ENCODE measurements around the gene MDGA2.

DNA sequence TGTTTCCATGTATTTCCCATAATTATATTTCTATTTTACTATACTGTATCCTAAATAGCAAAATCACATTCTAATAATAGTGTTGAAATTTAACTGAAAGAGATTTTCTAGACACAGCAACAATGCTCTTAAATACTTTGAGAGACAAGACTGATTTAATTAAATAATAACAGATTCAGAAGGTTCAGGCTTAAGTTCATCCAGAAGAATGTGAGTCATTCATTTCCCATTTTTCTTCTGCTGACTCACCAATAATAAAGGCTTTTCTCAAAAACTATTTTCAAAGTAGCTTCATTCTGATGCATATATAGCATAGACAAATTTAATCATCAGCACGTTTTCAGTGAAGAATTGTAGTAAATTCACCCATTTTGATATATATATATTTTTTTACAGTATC is 481.4 kb downstream of the MDGA2 start:
- no peak for TF ChIP-seq POLR2A (IDR thresholded peaks at IDR 0.05; ENCODE audit: borderline replicate concordance, extremely low read depth, insufficient read depth, insufficient read length)
- TF ChIP-seq, protein P1, sequence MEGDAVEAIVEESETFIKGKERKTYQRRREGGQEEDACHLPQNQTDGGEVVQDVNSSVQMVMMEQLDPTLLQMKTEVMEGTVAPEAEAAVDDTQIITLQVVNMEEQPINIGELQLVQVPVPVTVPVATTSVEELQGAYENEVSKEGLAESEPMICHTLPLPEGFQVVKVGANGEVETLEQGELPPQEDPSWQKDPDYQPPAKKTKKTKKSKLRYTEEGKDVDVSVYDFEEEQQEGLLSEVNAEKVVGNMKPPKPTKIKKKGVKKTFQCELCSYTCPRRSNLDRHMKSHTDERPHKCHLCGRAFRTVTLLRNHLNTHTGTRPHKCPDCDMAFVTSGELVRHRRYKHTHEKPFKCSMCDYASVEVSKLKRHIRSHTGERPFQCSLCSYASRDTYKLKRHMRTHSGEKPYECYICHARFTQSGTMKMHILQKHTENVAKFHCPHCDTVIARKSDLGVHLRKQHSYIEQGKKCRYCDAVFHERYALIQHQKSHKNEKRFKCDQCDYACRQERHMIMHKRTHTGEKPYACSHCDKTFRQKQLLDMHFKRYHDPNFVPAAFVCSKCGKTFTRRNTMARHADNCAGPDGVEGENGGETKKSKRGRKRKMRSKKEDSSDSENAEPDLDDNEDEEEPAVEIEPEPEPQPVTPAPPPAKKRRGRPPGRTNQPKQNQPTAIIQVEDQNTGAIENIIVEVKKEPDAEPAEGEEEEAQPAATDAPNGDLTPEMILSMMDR (IDR thresholded peaks at IDR 0.05 in 2 of 3, conservative IDR thresholded peaks at IDR 0.05 in 1 of 3; ENCODE audit: borderline replicate concordance in 1 of 3, insufficient read depth in 1 of 3, low read depth in 2 of 3, low read length in 2 of 3) = no peak
- no peak for TF ChIP-seq RAD21 (IDR thresholded peaks at IDR 0.05; ENCODE audit: low read depth)
- TF ChIP-seq SRF (IDR thresholded peaks at IDR 0.05; ENCODE audit: low read depth) = no peak
- no peak for TF ChIP-seq JUND (IDR thresholded peaks at IDR 0.05)
- TF ChIP-seq POLR2AphosphoS5 (IDR thresholded peaks at IDR 0.05; ENCODE audit: low read depth, low read length) = no peak
- TF ChIP-seq, protein P2, sequence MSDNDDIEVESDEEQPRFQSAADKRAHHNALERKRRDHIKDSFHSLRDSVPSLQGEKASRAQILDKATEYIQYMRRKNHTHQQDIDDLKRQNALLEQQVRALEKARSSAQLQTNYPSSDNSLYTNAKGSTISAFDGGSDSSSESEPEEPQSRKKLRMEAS (IDR thresholded peaks at IDR 0.05) = no peak
- TF ChIP-seq YY1 (IDR thresholded peaks at IDR 0.05; ENCODE audit: extremely low read depth, insufficient replicate concordance, low read depth, low read length) = no peak
- TF ChIP-seq EZH2 (IDR thresholded peaks at IDR 0.05) = no peak
- TF ChIP-seq, protein P3, sequence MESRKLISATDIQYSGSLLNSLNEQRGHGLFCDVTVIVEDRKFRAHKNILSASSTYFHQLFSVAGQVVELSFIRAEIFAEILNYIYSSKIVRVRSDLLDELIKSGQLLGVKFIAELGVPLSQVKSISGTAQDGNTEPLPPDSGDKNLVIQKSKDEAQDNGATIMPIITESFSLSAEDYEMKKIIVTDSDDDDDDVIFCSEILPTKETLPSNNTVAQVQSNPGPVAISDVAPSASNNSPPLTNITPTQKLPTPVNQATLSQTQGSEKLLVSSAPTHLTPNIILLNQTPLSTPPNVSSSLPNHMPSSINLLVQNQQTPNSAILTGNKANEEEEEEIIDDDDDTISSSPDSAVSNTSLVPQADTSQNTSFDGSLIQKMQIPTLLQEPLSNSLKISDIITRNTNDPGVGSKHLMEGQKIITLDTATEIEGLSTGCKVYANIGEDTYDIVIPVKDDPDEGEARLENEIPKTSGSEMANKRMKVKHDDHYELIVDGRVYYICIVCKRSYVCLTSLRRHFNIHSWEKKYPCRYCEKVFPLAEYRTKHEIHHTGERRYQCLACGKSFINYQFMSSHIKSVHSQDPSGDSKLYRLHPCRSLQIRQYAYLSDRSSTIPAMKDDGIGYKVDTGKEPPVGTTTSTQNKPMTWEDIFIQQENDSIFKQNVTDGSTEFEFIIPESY (IDR thresholded peaks at IDR 0.05; ENCODE audit: extremely low read depth, insufficient replicate concordance, low read length) = no peak
- no peak for TF ChIP-seq EGR1 (IDR thresholded peaks at IDR 0.05; ENCODE audit: low read depth)
